Left ventricle myocardium inferior (tissue), 1 donor: Measurements from ENCODE around the gene OR1E2. TPM values are rescaled to one million over a fixed set of nuclear protein-coding genes. Genes with fewer than 3 reads are reported as not detected.

Source experiments
- DNase-seq: peaks from one replicate; pipeline ENCODE4 v3.0.0-alpha.2; 2020
- H3K27ac ChIP-seq: fragments of 200-600 bp; replicated peaks from 2 replicates; pipeline ENCODE4 v1.8.0; 2021
- H3K27me3 ChIP-seq: fragments of 200-600 bp; 2 replicates; pipeline ENCODE4 v1.8.0; 2021; ENCODE audit warnings: low read depth
- H3K36me3 ChIP-seq: fragments of 200-600 bp; 2 replicates; pipeline ENCODE4 v1.8.0; 2021
- H3K4me1 ChIP-seq: fragments of 200-600 bp; 2 replicates; pipeline ENCODE4 v1.8.0; 2021
- H3K4me3 ChIP-seq: fragments of 200-600 bp; 2 replicates; pipeline ENCODE4 v1.8.0; 2021; ENCODE audit warnings: mild to moderate bottlenecking, moderate library complexity
- H3K9me3 ChIP-seq: fragments of 200-600 bp; replicated peaks from 2 replicates; pipeline ENCODE4 v1.8.0; 2021
- intact Hi-C: fragments of 100-400 bp; cut with micrococcal nuclease; formaldehyde crosslinking; loops from one replicate; pipeline ENCODE4 v1.11.0; 2022
- long read RNA-seq: library from polyadenylated mRNA; unstranded; transcript quantifications from one replicate; pipeline ENCODE4 v2.0.0, GENCODE V29; 2021
- total RNA-seq: library from RNA; stranded (reverse); fragmentation: NEBNext Ultra II Directional; extraction: Animal tissue kit (Norgen Biotek cat#: 25700); gene quantifications from one replicate; pipeline ENCODE4 v1.2.1, GENCODE V29; 2021
- TF ChIP-seq, protein P1 (sequence below): fragments of 200-600 bp; IDR thresholded peaks from 2 replicates; pipeline ENCODE4 v1.8.0; 2021; ENCODE audit warnings: antibody characterized with exemption, mild to moderate bottlenecking, borderline replicate concordance
- donor health status: DM: no; HTN: yes; CAD: no; lungs with severe emphysema.

The OR1E2 gene, protein sequence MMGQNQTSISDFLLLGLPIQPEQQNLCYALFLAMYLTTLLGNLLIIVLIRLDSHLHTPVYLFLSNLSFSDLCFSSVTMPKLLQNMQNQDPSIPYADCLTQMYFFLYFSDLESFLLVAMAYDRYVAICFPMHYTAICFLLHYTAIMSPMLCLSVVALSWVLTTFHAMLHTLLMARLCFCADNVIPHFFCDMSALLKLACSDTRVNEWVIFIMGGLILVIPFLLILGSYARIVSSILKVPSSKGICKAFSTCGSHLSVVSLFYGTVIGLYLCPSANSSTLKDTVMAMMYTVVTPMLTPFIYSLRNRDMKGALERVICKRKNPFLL
- total RNA-seq: not detected
- long read RNA-seq: 0 reads

- H3K27me3 ChIP-seq: peaks cover 4% of the 10 kb centered on the region
- TF ChIP-seq, protein P1, sequence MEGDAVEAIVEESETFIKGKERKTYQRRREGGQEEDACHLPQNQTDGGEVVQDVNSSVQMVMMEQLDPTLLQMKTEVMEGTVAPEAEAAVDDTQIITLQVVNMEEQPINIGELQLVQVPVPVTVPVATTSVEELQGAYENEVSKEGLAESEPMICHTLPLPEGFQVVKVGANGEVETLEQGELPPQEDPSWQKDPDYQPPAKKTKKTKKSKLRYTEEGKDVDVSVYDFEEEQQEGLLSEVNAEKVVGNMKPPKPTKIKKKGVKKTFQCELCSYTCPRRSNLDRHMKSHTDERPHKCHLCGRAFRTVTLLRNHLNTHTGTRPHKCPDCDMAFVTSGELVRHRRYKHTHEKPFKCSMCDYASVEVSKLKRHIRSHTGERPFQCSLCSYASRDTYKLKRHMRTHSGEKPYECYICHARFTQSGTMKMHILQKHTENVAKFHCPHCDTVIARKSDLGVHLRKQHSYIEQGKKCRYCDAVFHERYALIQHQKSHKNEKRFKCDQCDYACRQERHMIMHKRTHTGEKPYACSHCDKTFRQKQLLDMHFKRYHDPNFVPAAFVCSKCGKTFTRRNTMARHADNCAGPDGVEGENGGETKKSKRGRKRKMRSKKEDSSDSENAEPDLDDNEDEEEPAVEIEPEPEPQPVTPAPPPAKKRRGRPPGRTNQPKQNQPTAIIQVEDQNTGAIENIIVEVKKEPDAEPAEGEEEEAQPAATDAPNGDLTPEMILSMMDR: no peak
- intact Hi-C loops: no loop called here
- H3K36me3 ChIP-seq: no peaks in the 10 kb centered on the region
- H3K4me1 ChIP-seq: no peaks in the 10 kb centered on the region
- no peak for DNase-seq
- no peak within 1 kb of the TSS for H3K27ac ChIP-seq
- H3K4me3 ChIP-seq: no peak within 1 kb of the TSS
- peaks cover 18% of the 10 kb centered on the region for H3K9me3 ChIP-seq
These were observed at the start of gene OR1E2 for GRCh38 chr17:3433741-3434140. Gene OR1E2, minus strand, starts transcription at chr17:3433841. Its CDS starts 0 bp downstream, at chr17:3433841.

GRCh38 chr17:3482852-3483251 lies 49.2 kb upstream of the OR1E2 start:
- intact Hi-C loops: no loop called here
- Histone ChIP-seq H3K27me3 (no peaks in the 10 kb centered on the region), H3K27ac (no peak overlapping the region), H3K36me3 (no peaks in the 10 kb centered on the region), H3K9me3 (no peaks in the 10 kb centered on the region), H3K4me3 (no peak overlapping the region), H3K4me1 (no peaks in the 10 kb centered on the region)
- no peak for DNase-seq
- TF ChIP-seq, protein P1: no peak

GRCh38 chr17:3479988-3480387 lies 46.3 kb upstream of the OR1E2 start:
- TF ChIP-seq, protein P1: no peak
- DNase-seq: no peak
- Histone ChIP-seq H3K9me3 (no peaks in the 10 kb centered on the region), H3K4me3 (no peak overlapping the region), H3K27me3 (no peaks in the 10 kb centered on the region), H3K27ac (no peak overlapping the region), H3K4me1 (peaks cover 9% of the 10 kb centered on the region), H3K36me3 (no peaks in the 10 kb centered on the region)
- intact Hi-C loops: no loop called here

- Histone ChIP-seq H3K27ac (peak within 1 kb of the TSS; percentile 57), H3K4me3 (peak within 1 kb of the TSS; percentile 58), H3K27me3 (no peaks in the 10 kb centered on the region), H3K4me1 (peaks cover 21% of the 10 kb centered on the region), H3K9me3 (no peaks in the 10 kb centered on the region), H3K36me3 (no peaks in the 10 kb centered on the region)
- DNase-seq: no peak
- intact Hi-C loops: no loop called here
- TF ChIP-seq, protein P1: no peak
These were observed 42.4 kb upstream of the OR1E2 start, which contains the start of gene ASPA for GRCh38 chr17:3475812-3476610. Gene ASPA, plus strand, starts transcription at chr17:3475997. Its CDS starts 163 bp downstream, at chr17:3476160.

DNA sequence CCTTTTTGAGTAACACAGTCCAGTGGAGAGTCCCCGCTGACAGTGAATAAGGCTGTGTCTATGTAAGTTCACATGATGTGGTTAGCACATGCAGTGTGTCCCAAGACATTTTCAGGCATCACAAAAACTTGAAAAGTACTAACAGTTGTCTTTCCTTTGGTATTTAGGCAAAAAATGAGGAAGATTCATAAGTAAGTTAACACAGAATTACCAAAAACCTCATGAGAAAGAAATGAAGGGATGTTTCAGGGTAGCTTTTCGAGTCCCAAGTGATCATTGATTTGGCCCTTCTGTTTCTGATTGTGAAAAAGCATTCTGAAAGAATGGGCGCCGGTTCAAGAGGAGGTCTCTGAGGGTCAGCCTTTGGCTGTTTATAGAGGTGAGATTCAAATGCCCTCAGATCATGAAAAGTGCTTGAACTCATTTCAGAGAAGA lies 41.6 kb upstream of the OR1E2 start:
- peak overlapping the region; percentile 57 for H3K27ac ChIP-seq
- no peaks in the 10 kb centered on the region for H3K36me3 ChIP-seq
- peaks cover 21% of the 10 kb centered on the region for H3K4me1 ChIP-seq
- no peak for DNase-seq
- H3K4me3 ChIP-seq: peak overlapping the region; percentile 58
- intact Hi-C loops: no loop called here
- H3K9me3 ChIP-seq: no peaks in the 10 kb centered on the region
- H3K27me3 ChIP-seq: no peaks in the 10 kb centered on the region
- TF ChIP-seq, protein P1: no peak
